ENCODE results near the gene MAN2A2. TPM values are rescaled to one million over a fixed set of nuclear protein-coding genes. Genes with fewer than 3 reads are reported as not detected.
A peak's percentile ranks its signal among the peaks of the same experiment; 100 is the strongest.

The MAN2A2 gene
- total RNA-seq, 6 experiments from 2014 or later, result 41.4 to 91.6 (median 59.8) TPM

- Histone ChIP-seq H3K27me3 (no peaks in the 10 kb centered on the region), H3K4me1 (peaks cover 0 to 45% (median 21%) of the 10 kb centered on the region in 4 donors), H3K4me3 (no peak overlapping the region), H3K36me3 (peaks cover 0 to 33% (median 9%) of the 10 kb centered on the region in 4 donors), H3K27ac (no peak overlapping the region), H3K9me3 (no peaks in the 10 kb centered on the region)
- ATAC-seq, result no peak
- peak; percentile 23 to 58 (median 44) for DNase-seq
- WGBS (ENCODE audit: insufficient coverage, low coverage, low lambda C conversion rate, missing lambda C conversion rate), result no CpG with 5 or more reads among the region's 13 CpGs
- TF ChIP-seq CTCF (IDR thresholded peaks at IDR 0.05) (no peak), POLR2A (IDR thresholded peaks at IDR 0.05) (no peak)
- intact Hi-C loops (cut with DNase I), result loop anchor here in 1 of 2 donors (5.0 kb wide), 1 partner anchor 240 kb away; no protein-coding TSS in a partner anchor
Measured at GRCh38 chr15:90887037-90887481, 16.0 kb upstream of the MAN2A2 start.

- Histone ChIP-seq H3K27ac (no peak overlapping the region), H3K9me3 (no peaks in the 10 kb centered on the region), H3K4me1 (peaks cover 0 to 22% (median 7%) of the 10 kb centered on the region in 4 donors), H3K36me3 (peaks cover 9 to 48% (median 23%) of the 10 kb centered on the region in 4 donors), H3K4me3 (no peak overlapping the region), H3K27me3 (no peaks in the 10 kb centered on the region)
- WGBS (ENCODE audit: insufficient coverage, low coverage, low lambda C conversion rate, missing lambda C conversion rate), result no CpG with 5 or more reads among the region's 18 CpGs
- intact Hi-C loops (cut with DNase I), result loop anchor here in 1 of 2 donors (5.0 kb wide), 1 partner anchor 242 kb away; no protein-coding TSS in a partner anchor
- TF ChIP-seq CTCF (IDR thresholded peaks at IDR 0.05), result no peak
- no peak for TF ChIP-seq POLR2A (IDR thresholded peaks at IDR 0.05)
- peak in 2 of 3 donors; percentile 15 to 39 for DNase-seq
- no peak for ATAC-seq
Measured at GRCh38 chr15:90889313-90889730, 13.8 kb upstream of the MAN2A2 start.

GRCh38 chr15:90889736-90890456, 13.2 kb upstream of the MAN2A2 start:
- H3K4me3 ChIP-seq, result no peak overlapping the region
- TF ChIP-seq CTCF (IDR thresholded peaks at IDR 0.05), result no peak
- no peak for TF ChIP-seq POLR2A (IDR thresholded peaks at IDR 0.05)
- no peak for ATAC-seq
- no peaks in the 10 kb centered on the region for H3K27me3 ChIP-seq
- 40% methylated on average over 1 of the region's 31 CpGs for WGBS (ENCODE audit: insufficient coverage, low coverage, low lambda C conversion rate, missing lambda C conversion rate)
- peaks cover 0 to 16% (median 7%) of the 10 kb centered on the region in 4 donors for H3K4me1 ChIP-seq
- intact Hi-C loops (cut with DNase I), result loop anchor here in 1 of 2 donors (5.0 kb wide), 1 partner anchor 243 kb away; no protein-coding TSS in a partner anchor
- peaks cover 11 to 50% (median 23%) of the 10 kb centered on the region in 4 donors for H3K36me3 ChIP-seq
- DNase-seq, result peak; percentile 20 to 42 (median 31)
- no peak overlapping the region for H3K27ac ChIP-seq
- no peaks in the 10 kb centered on the region for H3K9me3 ChIP-seq

- Histone ChIP-seq H3K36me3 (peaks cover 11 to 58% (median 27%) of the 10 kb centered on the region in 4 donors), H3K9me3 (no peaks in the 10 kb centered on the region), H3K4me1 (peaks cover 0 to 7% (median 3%) of the 10 kb centered on the region in 4 donors), H3K4me3 (no peak overlapping the region), H3K27ac (no peak overlapping the region), H3K27me3 (no peaks in the 10 kb centered on the region)
- intact Hi-C loops (cut with DNase I), result no loop called here
- TF ChIP-seq POLR2A (IDR thresholded peaks at IDR 0.05), result no peak
- no peak for TF ChIP-seq CTCF (IDR thresholded peaks at IDR 0.05)
- WGBS (ENCODE audit: insufficient coverage, low coverage, low lambda C conversion rate, missing lambda C conversion rate), result 40% methylated on average over 1 of the region's 12 CpGs
- no peak for ATAC-seq
- peak in 2 of 3 donors; percentile 13 to 31 for DNase-seq
Measured at GRCh38 chr15:90890839-90891238, 12.3 kb upstream of the MAN2A2 start.

All from right lobe of liver (tissue), 6 donors.